Measurements from ENCODE around the gene SLC34A3. TPM values are rescaled to one million over a fixed set of nuclear protein-coding genes. Genes with fewer than 3 reads are reported as not detected.
A peak's percentile ranks its signal among the peaks of the same experiment; 100 is the strongest.
"Not testable (repeated sequence)": the region's sequence is repeated elsewhere in the genome, so short reads cannot be mapped to it uniquely, and the experiment has no call there.

The SLC34A3 gene
- total RNA-seq, 1 experiment from 2014 or later, result 0.10 TPM

- DNase-seq (ENCODE audit: low read depth), result peak; percentile 42
Measured at GRCh38 chr9:137255448-137256114, 24.9 kb downstream of the SLC34A3 start.

- no peak for DNase-seq (ENCODE audit: low read depth)
Measured at GRCh38 chr9:137256362-137256761, 25.7 kb downstream of the SLC34A3 start.

GRCh38 chr9:137256856-137257255 is 26.2 kb downstream of the SLC34A3 start:
- DNase-seq (ENCODE audit: low read depth), result no peak

DNA sequence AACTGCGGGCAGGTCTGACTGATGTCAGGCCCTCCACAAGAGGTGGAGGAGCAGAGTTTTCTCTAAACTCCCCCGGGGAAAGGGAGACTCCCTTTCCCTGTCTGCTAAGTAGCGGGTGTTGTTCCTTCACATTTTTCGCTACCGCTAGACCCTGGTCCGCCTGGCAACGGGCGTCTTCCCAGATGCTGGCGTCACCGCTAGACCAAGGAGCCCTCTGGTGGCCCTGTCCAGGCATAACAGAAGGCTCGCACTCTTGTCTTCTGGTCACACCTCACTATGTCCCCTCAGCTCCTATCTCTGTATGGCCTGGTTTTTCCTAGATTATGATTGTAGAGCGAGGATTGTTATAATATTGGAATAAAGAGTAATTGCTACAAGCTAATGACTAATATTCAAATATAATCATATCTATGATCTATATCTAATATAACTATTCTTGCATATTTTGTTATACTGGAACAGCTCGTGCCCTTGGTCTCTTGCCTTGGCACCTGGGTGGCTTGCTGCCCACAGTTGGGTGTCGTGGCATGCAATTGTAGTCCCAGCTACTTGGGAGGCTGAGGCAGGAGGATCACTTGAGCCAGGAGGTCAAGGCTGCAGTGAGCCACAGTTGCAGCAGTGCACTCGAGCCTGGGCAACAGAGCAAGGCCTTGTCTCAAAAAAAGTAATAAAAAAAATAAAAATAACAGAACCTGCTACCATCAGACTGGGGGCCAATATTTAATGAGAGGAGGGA is 31.6 kb downstream of the SLC34A3 start:
- DNase-seq (ENCODE audit: low read depth), result not testable (repeated sequence)

DNA sequence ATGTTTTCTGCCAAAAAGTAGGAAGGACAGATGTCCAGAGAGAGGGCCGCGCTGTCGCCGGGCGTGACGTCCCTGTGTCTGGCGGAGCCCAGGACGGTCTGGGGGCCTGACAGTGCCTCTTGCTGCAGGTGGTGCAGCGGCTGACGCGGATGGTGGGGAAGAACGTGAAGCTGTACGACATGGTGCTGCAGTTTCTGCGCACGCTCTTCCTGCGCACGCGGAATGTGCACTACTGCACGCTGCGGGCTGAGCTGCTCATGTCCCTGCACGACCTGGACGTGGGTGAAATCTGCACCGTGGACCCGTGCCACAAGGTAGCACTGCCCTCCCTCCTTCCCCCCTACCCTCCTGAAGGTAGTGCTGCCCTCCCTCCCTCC is 32.2 kb downstream of the SLC34A3 start:
- no peak for DNase-seq (ENCODE audit: low read depth)

DNA sequence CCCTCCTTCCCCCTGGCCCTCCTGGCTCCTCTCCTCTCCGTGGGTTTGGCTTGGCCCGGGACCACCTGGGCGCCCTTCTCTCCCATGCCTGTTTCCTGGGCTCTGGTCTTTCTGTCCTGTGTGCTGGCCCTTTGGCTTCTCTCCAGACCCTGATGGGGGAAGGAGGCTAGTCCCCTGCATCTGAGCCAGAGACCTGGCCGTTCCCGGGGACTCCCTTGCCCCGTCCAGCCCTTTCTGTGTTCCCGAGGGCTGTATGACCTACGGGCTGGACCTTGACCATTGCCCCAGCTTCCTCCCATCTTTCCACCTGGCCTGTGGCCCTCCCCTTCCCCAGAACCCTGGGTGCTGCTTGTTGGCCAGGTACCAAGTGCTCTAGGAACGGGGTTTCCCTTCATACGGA is 32.8 kb downstream of the SLC34A3 start:
- no peak for DNase-seq (ENCODE audit: low read depth)

- DNase-seq (ENCODE audit: low read depth), result no peak
Measured at GRCh38 chr9:137264067-137264466, 33.4 kb downstream of the SLC34A3 start.

GRCh38 chr9:137265496-137266161 is 34.9 kb downstream of the SLC34A3 start:
- DNase-seq (ENCODE audit: low read depth), result no peak

- DNase-seq (ENCODE audit: low read depth), result no peak
Measured at GRCh38 chr9:137266162-137266527, 35.4 kb downstream of the SLC34A3 start.

GRCh38 chr9:137266585-137267453 is 36.1 kb downstream of the SLC34A3 start:
- no peak for DNase-seq (ENCODE audit: low read depth)

- DNase-seq (ENCODE audit: low read depth), result no peak
Measured at GRCh38 chr9:137267933-137268355, 37.2 kb downstream of the SLC34A3 start.

DNA sequence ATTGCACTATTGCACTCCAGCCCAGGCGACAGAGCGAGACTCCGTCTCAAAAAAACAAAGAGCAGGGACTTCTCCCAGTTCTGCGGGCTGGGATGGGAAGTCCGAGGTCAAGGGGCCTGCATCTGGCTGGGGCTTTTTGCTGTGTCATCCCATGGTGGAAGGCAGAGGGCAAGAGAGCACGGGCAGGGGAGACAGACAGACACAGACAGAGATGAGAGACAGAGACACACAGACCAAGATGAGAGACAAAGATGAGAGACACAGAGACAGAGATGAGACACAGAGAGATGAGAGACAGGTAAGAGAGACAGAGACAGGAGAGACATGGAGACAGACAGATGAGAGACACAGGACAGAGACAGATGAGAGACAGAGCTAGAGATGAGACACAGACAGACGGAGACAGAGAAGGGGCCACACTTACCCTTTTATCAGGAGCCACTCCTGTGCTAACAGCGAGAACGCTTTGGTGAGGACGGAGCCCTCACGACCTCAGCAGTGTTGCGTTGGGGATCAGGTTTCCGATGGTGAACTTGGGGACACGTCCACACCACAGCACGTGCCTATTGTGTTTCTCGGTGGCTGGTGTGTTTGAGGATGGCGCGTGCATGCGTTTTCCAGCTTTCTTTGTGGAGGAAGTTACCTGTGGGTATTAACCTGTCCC is 38.0 kb downstream of the SLC34A3 start:
- DNase-seq (ENCODE audit: low read depth), result no peak

- DNase-seq (ENCODE audit: low read depth), result no peak
Measured at GRCh38 chr9:137269231-137269772, 38.6 kb downstream of the SLC34A3 start.

- no peak for DNase-seq (ENCODE audit: low read depth)
Measured at GRCh38 chr9:137270929-137271695, 40.4 kb downstream of the SLC34A3 start.

DNA sequence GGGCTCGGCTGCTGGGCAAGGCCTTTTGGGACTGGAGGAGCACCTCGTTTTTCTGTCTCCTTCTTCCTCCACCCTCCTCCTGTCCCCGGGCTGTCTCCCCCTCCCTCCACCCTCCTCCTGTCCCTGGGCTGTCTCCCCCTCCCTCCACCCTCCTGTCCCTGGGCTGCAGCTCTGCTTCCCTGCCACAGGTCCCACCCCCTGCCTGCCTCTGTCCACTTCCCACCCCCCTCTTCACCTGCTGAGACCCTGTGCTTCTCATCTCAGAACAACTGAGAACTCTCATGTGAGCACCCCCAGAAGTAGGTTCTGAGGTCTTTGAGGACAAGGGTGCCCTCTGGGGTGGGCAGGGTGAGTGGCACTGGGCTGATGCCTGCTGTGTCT is 41.0 kb downstream of the SLC34A3 start:
- DNase-seq (ENCODE audit: low read depth), result no peak

DNA sequence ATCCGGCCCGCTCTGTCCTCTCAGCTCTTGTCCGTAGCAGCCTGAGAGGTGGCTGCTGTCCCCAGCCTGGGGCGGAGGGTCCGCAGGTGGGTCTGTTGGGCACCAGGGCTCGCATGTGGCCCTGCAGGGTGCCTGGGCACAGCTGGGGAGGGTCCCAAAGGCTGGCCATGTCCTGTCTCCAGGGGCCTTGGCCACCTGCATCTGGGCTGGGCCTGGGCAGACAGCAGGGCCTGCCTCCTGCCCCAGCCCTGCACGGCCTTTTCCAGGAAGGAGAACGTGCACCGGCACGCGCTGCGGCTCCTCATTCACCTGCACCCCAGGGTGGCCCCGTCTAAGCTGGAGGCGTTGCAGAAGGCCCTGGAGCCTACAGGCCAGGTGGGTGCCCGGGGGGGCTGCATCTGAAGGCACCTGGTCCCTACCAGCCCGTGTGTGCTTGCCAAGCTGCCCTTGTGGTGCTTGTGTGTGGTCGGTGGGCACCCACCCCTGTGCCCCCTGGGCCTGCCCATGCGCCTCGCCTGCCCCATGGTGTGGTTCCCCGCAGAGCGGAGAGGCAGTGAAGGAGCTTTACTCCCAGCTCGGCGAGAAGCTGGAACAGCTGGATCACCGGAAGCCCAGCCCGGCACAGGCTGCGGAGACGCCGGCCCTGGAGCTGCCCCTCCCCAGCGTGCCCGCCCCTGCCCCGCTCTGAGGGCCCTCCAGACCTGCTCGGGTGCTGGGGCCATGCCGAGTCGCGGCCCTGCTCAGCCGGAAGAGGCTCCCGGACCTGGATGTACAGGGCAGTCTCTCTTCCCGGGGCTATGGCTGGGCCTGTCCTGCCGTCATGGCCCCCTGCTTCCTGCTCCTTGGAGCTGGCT is 41.8 kb downstream of the SLC34A3 start:
- no peak for DNase-seq (ENCODE audit: low read depth)

GRCh38 chr9:137273095-137273490 is 42.4 kb downstream of the SLC34A3 start:
- no peak for DNase-seq (ENCODE audit: low read depth)

- no peak for DNase-seq (ENCODE audit: low read depth)
Measured at GRCh38 chr9:137273611-137274320, 43.1 kb downstream of the SLC34A3 start.

GRCh38 chr9:137275203-137275587 is 44.5 kb downstream of the SLC34A3 start:
- DNase-seq (ENCODE audit: low read depth), result no peak
